Liver (tissue), 9 donors: ENCODE results near the gene AMMECR1. TPM values are rescaled to one million over a fixed set of nuclear protein-coding genes. Genes with fewer than 3 reads are reported as not detected.

Experiments used
- DNase-seq: peaks from one replicate; pipeline ENCODE4 v3.0.0-alpha.2; 2017; ENCODE audit warnings: low spot score
- H3K27ac ChIP-seq, 2 donors: one replicate each; pipeline ENCODE4 v1.7.0; 2013; ENCODE audit warnings: inconsistent platforms in 2 of 2, low read length in 2 of 2, control low read depth in 1 of 2, low read depth in 1 of 2, mild to moderate bottlenecking in 1 of 2
- H3K27me3 ChIP-seq, 4 donors: one replicate each; pipeline versions ENCODE4 v1.6.1 to v1.7.0; 2013; ENCODE audit warnings: low read length in 3 of 4, inconsistent platforms in 1 of 4, mild to moderate bottlenecking in 1 of 4, moderate library complexity in 1 of 4; ENCODE audit not compliant: control insufficient read depth in 4 of 4, insufficient read depth in 4 of 4
- H3K36me3 ChIP-seq, 4 donors: one replicate each; pipeline versions ENCODE4 v1.6.1 to v1.7.0; 2013; ENCODE audit warnings: low read length in 3 of 4, mild to moderate bottlenecking in 3 of 4, low read depth in 1 of 4, moderate library complexity in 1 of 4; ENCODE audit not compliant: control insufficient read depth in 4 of 4, insufficient read depth in 3 of 4
- H3K4me1 ChIP-seq, 4 donors: one replicate each; pipeline versions ENCODE4 v1.6.1 to v1.7.0; 2013; ENCODE audit warnings: low read length in 3 of 4, mild to moderate bottlenecking in 3 of 4, moderate library complexity in 1 of 4; ENCODE audit not compliant: control insufficient read depth in 4 of 4, insufficient read depth in 4 of 4
- H3K4me3 ChIP-seq, 3 donors: one replicate each; pipeline versions ENCODE4 v1.6.1 to v1.7.0; 2013; ENCODE audit warnings: low read length in 3 of 3, control low read depth in 1 of 3, low read depth in 1 of 3, mild to moderate bottlenecking in 1 of 3
- H3K9ac ChIP-seq, 2 donors: one replicate each; pipeline ENCODE4 v1.7.0; 2013; ENCODE audit warnings: low read length in 2 of 2, mild to moderate bottlenecking in 2 of 2, moderate library complexity in 2 of 2, control low read depth in 1 of 2, low read depth in 1 of 2
- H3K9me3 ChIP-seq, 4 donors: one replicate each; pipeline versions ENCODE4 v1.6.1 to v1.7.0; 2013; ENCODE audit warnings: low read length in 3 of 4; ENCODE audit not compliant: control insufficient read depth in 4 of 4
- EGR1 ChIP-seq, 2 donors: IDR thresholded peaks; 2 replicates each; pipeline ENCODE4 v1.6.1; 2016 to 2018; ENCODE audit warnings: antibody characterized with exemption in 2 of 2, low read depth in 2 of 2
- FOXA1 ChIP-seq: IDR thresholded peaks from 2 replicates; pipeline ENCODE4 v1.6.1; 2016; ENCODE audit warnings: antibody characterized with exemption
- FOXA2 ChIP-seq: IDR thresholded peaks from 2 replicates; pipeline ENCODE4 v1.6.1; 2016; ENCODE audit warnings: antibody characterized with exemption
- GABPA ChIP-seq, 2 donors: IDR thresholded peaks in 1 of 2; conservative IDR thresholded peaks in 1 of 2; 2 replicates each; pipeline ENCODE4 v1.6.1; 2016; ENCODE audit warnings: antibody characterized with exemption in 2 of 2, mild to moderate bottlenecking in 1 of 2, moderate library complexity in 1 of 2
- HNF4A ChIP-seq, 2 donors: conservative IDR thresholded peaks; 2 replicates each; pipeline ENCODE4 v1.6.1; 2016; ENCODE audit warnings: antibody characterized with exemption in 2 of 2, mild to moderate bottlenecking in 2 of 2
- HNF4G ChIP-seq: IDR thresholded peaks from 2 replicates; pipeline ENCODE4 v1.6.1; 2016; ENCODE audit warnings: antibody characterized with exemption
- JUND ChIP-seq, 2 donors: IDR thresholded peaks; 2 replicates each; pipeline ENCODE4 v1.6.1; 2016; ENCODE audit warnings: antibody characterized with exemption in 2 of 2
- RAD21 ChIP-seq, 2 donors: IDR thresholded peaks; 2 replicates each; pipeline ENCODE4 v1.6.1; 2016; ENCODE audit warnings: antibody characterized with exemption in 2 of 2, mild to moderate bottlenecking in 2 of 2
- RXRA ChIP-seq, 2 donors: IDR thresholded peaks; 2 replicates each; pipeline ENCODE4 v1.6.1; 2017 to 2018; ENCODE audit warnings: antibody characterized with exemption in 2 of 2, mild to moderate bottlenecking in 1 of 2
- SP1 ChIP-seq: IDR thresholded peaks from 2 replicates; pipeline ENCODE4 v1.6.1; 2018; ENCODE audit warnings: antibody characterized with exemption, mild to moderate bottlenecking
- TAF1 ChIP-seq: conservative IDR thresholded peaks from 2 replicates; pipeline ENCODE4 v1.6.1; 2016; ENCODE audit warnings: antibody characterized with exemption, mild to moderate bottlenecking
- YY1 ChIP-seq: IDR thresholded peaks from 2 replicates; pipeline ENCODE4 v1.6.1; 2016; ENCODE audit warnings: antibody characterized with exemption, mild to moderate bottlenecking
- whole genome bisulfite sequencing: extraction: QIAGEN DNeasy Blood & Tissue Kit; methylation state at CpG from one replicate; pipeline ENCODE4 v1.1.7; 2013; 5-methylcytosine and 5-hydroxymethylcytosine counted together
- polyA plus RNA-seq, 2 donors: library from polyadenylated mRNA; stranded (reverse) in 1 of 2; unstranded in 1 of 2; fragments of 200-250 nt in 1 of 2; fragments of >200 nt in 1 of 2; fragmentation: Nextera tagmentation in 1 of 2; extraction: Ambion mirVana in 1 of 2; gene quantifications; one replicate each; pipeline versions ENCODE4 v1.2.1 to v1.2.3, GENCODE V29; 2013 to 2015
- total RNA-seq, 2 donors: library from RNA; depleted of rRNA; stranded (reverse); fragments of >200 nt; gene quantifications; one replicate each; pipeline ENCODE4 v1.2.3, GENCODE V29; 2014
- TF ChIP-seq, protein P1 (sequence below): IDR thresholded peaks from 2 replicates; pipeline ENCODE4 v1.6.1; 2016; ENCODE audit warnings: antibody characterized with exemption
- TF ChIP-seq, protein P2 (sequence below): fragments of 150-350 bp; IDR thresholded peaks from 2 replicates; pipeline ENCODE4 v1.5.1; 2017; ENCODE audit warnings: improper control_type of control experiment, low read depth, low read length; ENCODE audit not compliant: missing input control
- TF ChIP-seq, protein P3 (sequence below): IDR thresholded peaks from 2 replicates; pipeline ENCODE4 v1.6.1; 2016; ENCODE audit warnings: antibody characterized with exemption, mild to moderate bottlenecking
- donor health status: healthy.
- donor health status: healthy.
- donor health status: healthy.
- donor health status: healthy.
- donor health status: healthy.

Gene AMMECR1
- total and polyA plus RNA-seq, 4 donors = 1.7 to 30.9 (median 3.6) TPM

DNA sequence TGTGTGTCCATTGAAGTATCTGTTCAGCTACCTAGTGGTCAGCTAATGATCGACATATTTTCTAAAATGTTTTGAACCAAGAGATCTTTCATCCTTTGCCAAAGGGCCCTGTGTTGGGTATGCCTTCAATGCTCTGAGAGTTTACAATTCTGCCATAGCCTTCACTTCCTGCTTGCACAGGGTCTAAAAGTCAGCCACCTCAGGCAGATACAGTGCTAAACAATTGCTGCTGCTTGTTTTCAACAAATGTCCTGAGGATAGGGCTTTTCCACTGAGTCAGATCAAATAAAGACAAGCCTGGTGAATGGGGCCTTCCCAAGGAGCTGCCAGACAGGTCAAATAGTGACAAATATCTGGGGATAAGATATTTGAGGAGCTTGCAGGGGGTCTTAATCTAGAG is 16.7 kb downstream of the AMMECR1 start:
- WGBS = 100% methylated on average over 1 of the region's 1 CpG
- no peak overlapping the region for H3K9ac ChIP-seq
- TF ChIP-seq GABPA (IDR thresholded peaks at IDR 0.05 in 1 of 2, conservative IDR thresholded peaks at IDR 0.05 in 1 of 2) (no peak), RXRA (IDR thresholded peaks at IDR 0.05) (no peak), SP1 (no peak), FOXA2 (no peak)
- H3K27me3 ChIP-seq = peaks cover 0 to 3% (median 0%) of the 10 kb centered on the region in 4 donors
- H3K27ac ChIP-seq = no peak overlapping the region
- no peak overlapping the region for H3K4me3 ChIP-seq
- no peaks in the 10 kb centered on the region for H3K36me3 ChIP-seq
- H3K4me1 ChIP-seq = no peaks in the 10 kb centered on the region
- no peak for DNase-seq
- H3K9me3 ChIP-seq = peaks cover 0 to 2% (median 0%) of the 10 kb centered on the region in 4 donors

DNA sequence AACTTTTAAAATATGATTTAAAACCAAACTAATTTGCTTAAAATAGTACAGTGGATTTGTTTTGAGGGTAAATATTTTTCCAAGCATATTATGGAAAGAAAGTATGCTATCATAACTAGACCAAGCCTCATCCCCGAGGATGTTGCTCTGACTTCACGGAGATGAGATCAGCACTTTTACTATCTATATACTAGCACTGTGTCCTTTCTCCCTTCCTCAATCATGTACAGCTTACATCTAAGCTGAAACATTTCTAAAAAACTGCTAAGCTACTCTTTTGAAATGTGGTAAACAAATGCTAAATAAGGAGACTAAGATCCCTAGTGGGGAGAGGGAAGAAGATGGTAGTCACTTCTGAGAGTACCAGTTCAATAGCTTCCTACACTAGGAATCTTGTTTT is 23.8 kb downstream of the AMMECR1 start:
- H3K4me1 ChIP-seq = no peaks in the 10 kb centered on the region
- no peaks in the 10 kb centered on the region for H3K27me3 ChIP-seq
- no peak overlapping the region for H3K27ac ChIP-seq
- no peak overlapping the region for H3K9ac ChIP-seq
- H3K9me3 ChIP-seq = peaks cover 0 to 2% (median 0%) of the 10 kb centered on the region in 4 donors
- TF ChIP-seq HNF4G (no peak), RAD21 (IDR thresholded peaks at IDR 0.05) (no peak), YY1 (no peak), JUND (IDR thresholded peaks at IDR 0.05) (no peak), TAF1 (no peak)
- TF ChIP-seq, protein P1, sequence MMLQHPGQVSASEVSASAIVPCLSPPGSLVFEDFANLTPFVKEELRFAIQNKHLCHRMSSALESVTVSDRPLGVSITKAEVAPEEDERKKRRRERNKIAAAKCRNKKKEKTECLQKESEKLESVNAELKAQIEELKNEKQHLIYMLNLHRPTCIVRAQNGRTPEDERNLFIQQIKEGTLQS = no peak
- H3K4me3 ChIP-seq = no peak overlapping the region
- DNase-seq = no peak
- no peaks in the 10 kb centered on the region for H3K36me3 ChIP-seq
- 93% methylated on average over 2 of the region's 2 CpGs for WGBS

DNA sequence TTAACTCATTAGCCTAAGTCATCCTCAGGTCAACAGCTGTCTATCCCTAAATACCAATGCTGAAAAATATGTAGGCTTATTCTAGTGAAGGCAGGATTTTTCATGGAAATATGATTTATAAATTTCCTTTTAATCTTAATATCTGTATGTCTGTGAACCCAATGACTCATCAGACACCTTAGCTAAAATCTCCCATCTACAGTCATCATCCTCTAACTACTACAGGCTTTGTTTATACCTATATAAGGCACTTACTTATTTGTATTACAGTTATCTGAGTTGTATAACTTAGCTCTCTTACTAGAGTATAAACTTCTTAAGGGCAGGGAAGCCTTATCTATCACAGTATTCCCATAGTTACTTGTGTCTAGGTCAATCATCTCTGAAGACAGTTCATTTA is 24.2 kb downstream of the AMMECR1 start:
- no peak overlapping the region for H3K4me3 ChIP-seq
- no peak for DNase-seq
- no peak overlapping the region for H3K9ac ChIP-seq
- no peak for TF ChIP-seq FOXA1
- TF ChIP-seq HNF4A (conservative IDR thresholded peaks at IDR 0.05) = no peak
- TF ChIP-seq, protein P2, sequence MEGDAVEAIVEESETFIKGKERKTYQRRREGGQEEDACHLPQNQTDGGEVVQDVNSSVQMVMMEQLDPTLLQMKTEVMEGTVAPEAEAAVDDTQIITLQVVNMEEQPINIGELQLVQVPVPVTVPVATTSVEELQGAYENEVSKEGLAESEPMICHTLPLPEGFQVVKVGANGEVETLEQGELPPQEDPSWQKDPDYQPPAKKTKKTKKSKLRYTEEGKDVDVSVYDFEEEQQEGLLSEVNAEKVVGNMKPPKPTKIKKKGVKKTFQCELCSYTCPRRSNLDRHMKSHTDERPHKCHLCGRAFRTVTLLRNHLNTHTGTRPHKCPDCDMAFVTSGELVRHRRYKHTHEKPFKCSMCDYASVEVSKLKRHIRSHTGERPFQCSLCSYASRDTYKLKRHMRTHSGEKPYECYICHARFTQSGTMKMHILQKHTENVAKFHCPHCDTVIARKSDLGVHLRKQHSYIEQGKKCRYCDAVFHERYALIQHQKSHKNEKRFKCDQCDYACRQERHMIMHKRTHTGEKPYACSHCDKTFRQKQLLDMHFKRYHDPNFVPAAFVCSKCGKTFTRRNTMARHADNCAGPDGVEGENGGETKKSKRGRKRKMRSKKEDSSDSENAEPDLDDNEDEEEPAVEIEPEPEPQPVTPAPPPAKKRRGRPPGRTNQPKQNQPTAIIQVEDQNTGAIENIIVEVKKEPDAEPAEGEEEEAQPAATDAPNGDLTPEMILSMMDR = no peak
- TF ChIP-seq RAD21 (IDR thresholded peaks at IDR 0.05) = no peak
- H3K27ac ChIP-seq = no peak overlapping the region
- H3K4me1 ChIP-seq = no peaks in the 10 kb centered on the region
- H3K36me3 ChIP-seq = no peaks in the 10 kb centered on the region
- peaks cover 0 to 2% (median 0%) of the 10 kb centered on the region in 4 donors for H3K9me3 ChIP-seq
- H3K27me3 ChIP-seq = no peaks in the 10 kb centered on the region

DNA sequence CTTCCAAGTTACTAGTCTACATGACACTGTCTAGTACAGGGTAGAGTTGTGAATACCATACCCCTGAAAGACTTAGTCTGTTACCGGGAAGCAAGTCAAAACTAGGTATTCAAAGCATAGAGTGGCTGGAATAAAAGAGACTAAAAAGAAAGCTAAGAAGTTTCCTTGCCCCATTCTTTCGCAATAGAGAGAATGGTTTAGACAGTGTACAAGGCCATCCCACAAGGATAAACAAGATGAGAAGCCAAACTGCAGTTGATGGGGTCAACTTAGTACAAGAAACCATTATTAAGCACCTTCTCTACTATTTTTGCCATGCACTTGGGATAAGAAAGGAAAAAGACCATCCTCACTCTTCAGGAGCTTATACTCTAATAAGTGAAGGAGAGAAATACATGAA is 30.3 kb downstream of the AMMECR1 start:
- WGBS = 97% methylated on average over 2 of the region's 2 CpGs
- Histone ChIP-seq H3K27ac (no peak overlapping the region), H3K9me3 (no peaks in the 10 kb centered on the region), H3K4me1 (no peaks in the 10 kb centered on the region), H3K27me3 (no peaks in the 10 kb centered on the region), H3K4me3 (no peak overlapping the region), H3K36me3 (no peaks in the 10 kb centered on the region), H3K9ac (no peak overlapping the region)
- TF ChIP-seq YY1 (no peak), JUND (IDR thresholded peaks at IDR 0.05) (no peak), RXRA (IDR thresholded peaks at IDR 0.05) (no peak), EGR1 (IDR thresholded peaks at IDR 0.05; ENCODE audit: low read depth in 2 of 2) (no peak), FOXA2 (no peak), TAF1 (no peak), GABPA (IDR thresholded peaks at IDR 0.05 in 1 of 2, conservative IDR thresholded peaks at IDR 0.05 in 1 of 2) (no peak), FOXA1 (no peak), HNF4G (no peak), HNF4A (conservative IDR thresholded peaks at IDR 0.05) (no peak)
- TF ChIP-seq, protein P1 = no peak
- TF ChIP-seq, protein P3, sequence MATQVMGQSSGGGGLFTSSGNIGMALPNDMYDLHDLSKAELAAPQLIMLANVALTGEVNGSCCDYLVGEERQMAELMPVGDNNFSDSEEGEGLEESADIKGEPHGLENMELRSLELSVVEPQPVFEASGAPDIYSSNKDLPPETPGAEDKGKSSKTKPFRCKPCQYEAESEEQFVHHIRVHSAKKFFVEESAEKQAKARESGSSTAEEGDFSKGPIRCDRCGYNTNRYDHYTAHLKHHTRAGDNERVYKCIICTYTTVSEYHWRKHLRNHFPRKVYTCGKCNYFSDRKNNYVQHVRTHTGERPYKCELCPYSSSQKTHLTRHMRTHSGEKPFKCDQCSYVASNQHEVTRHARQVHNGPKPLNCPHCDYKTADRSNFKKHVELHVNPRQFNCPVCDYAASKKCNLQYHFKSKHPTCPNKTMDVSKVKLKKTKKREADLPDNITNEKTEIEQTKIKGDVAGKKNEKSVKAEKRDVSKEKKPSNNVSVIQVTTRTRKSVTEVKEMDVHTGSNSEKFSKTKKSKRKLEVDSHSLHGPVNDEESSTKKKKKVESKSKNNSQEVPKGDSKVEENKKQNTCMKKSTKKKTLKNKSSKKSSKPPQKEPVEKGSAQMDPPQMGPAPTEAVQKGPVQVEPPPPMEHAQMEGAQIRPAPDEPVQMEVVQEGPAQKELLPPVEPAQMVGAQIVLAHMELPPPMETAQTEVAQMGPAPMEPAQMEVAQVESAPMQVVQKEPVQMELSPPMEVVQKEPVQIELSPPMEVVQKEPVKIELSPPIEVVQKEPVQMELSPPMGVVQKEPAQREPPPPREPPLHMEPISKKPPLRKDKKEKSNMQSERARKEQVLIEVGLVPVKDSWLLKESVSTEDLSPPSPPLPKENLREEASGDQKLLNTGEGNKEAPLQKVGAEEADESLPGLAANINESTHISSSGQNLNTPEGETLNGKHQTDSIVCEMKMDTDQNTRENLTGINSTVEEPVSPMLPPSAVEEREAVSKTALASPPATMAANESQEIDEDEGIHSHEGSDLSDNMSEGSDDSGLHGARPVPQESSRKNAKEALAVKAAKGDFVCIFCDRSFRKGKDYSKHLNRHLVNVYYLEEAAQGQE = no peak
- TF ChIP-seq, protein P2 = no peak
- DNase-seq = no peak
